HK-2 (cell line): ENCODE measurements around the gene BCAS3.
"Not testable (repeated sequence)": the region's sequence is repeated elsewhere in the genome, so short reads cannot be mapped to it uniquely, and the experiment has no call there.

ENCODE experiments used
- DNase-seq: peaks from one replicate; pipeline ENCODE4 v3.0.0-alpha.2; 2018; ENCODE audit not compliant: unreplicated experiment

Gene BCAS3

GRCh38 chr17:61422116-61422799, 744.6 kb downstream of the BCAS3 start:
- DNase-seq = no peak

- DNase-seq = no peak
Measured at GRCh38 chr17:61422869-61423268, 745.2 kb downstream of the BCAS3 start.

- DNase-seq = no peak
Measured at GRCh38 chr17:61423967-61424649, 746.5 kb downstream of the BCAS3 start.

GRCh38 chr17:61425682-61426481, 748.2 kb downstream of the BCAS3 start:
- DNase-seq = no peak

- no peak for DNase-seq
Measured at GRCh38 chr17:61426482-61427304, 749.0 kb downstream of the BCAS3 start.

- no peak for DNase-seq
Measured at GRCh38 chr17:61427567-61427966, 749.9 kb downstream of the BCAS3 start.

GRCh38 chr17:61429274-61429673, 751.6 kb downstream of the BCAS3 start:
- DNase-seq = no peak

GRCh38 chr17:61429831-61430230, 752.2 kb downstream of the BCAS3 start:
- not testable (repeated sequence) for DNase-seq

- DNase-seq = no peak
Measured at GRCh38 chr17:61431594-61432311, 754.1 kb downstream of the BCAS3 start.

- no peak for DNase-seq
Measured at GRCh38 chr17:61436273-61436672, 758.6 kb downstream of the BCAS3 start.

GRCh38 chr17:61436995-61437704, 759.5 kb downstream of the BCAS3 start:
- no peak for DNase-seq

- DNase-seq = no peak
Measured at GRCh38 chr17:61440697-61441096, 763.0 kb downstream of the BCAS3 start.

GRCh38 chr17:61441507-61441906, 763.9 kb downstream of the BCAS3 start:
- DNase-seq = not testable (repeated sequence)

- no peak for DNase-seq
Measured at GRCh38 chr17:61442136-61442775, 764.6 kb downstream of the BCAS3 start.
